ENCODE results near the gene MYH15.

MYH15 gene

DNA sequence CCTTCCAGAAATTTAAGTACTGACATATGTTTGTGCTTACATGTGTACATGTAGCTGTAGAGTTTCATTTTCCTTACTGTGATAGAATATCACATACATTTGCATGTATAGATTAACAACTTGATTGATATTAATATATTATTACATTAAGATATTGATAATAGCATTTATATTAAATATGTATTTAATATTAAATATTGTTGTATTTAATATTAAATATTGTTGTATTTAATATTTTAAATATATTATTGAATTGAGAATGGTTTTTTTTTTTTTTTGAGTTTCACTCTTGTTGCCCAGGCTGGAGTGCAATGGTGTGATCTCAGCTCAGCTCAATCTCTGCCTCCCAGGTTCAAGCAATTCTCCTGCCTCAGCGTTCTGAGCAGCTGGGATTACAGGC is 76.5 kb downstream of the MYH15 start:
- CTCF ChIA-PET = no interaction called here
- TF ChIP-seq ELF4 (IDR thresholded peaks at IDR 0.05) (no peak), SUZ12 (IDR thresholded peaks at IDR 0.05) (no peak), FOXK2 (IDR thresholded peaks at IDR 0.05) (no peak), ARNT (IDR thresholded peaks at IDR 0.05) (no peak), HDGF (IDR thresholded peaks at IDR 0.05; ENCODE audit: borderline replicate concordance) (no peak), ZNF384 (IDR thresholded peaks at IDR 0.05) (no peak), CTBP1 (IDR thresholded peaks at IDR 0.05; ENCODE audit: borderline replicate concordance) (no peak), LEF1 (IDR thresholded peaks at IDR 0.05; ENCODE audit: borderline replicate concordance) (no peak), NFRKB (IDR thresholded peaks at IDR 0.05) (no peak), BHLHE40 (IDR thresholded peaks at IDR 0.05; ENCODE audit: borderline replicate concordance) (no peak), FOXM1 (IDR thresholded peaks at IDR 0.05; ENCODE audit: borderline replicate concordance) (no peak), TARDBP (IDR thresholded peaks at IDR 0.05) (no peak), L3MBTL2 (conservative IDR thresholded peaks at IDR 0.05) (no peak), FOXA1 (IDR thresholded peaks at IDR 0.05) (no peak), SP1 (IDR thresholded peaks at IDR 0.05) (no peak)
- TF ChIP-seq, protein P1, sequence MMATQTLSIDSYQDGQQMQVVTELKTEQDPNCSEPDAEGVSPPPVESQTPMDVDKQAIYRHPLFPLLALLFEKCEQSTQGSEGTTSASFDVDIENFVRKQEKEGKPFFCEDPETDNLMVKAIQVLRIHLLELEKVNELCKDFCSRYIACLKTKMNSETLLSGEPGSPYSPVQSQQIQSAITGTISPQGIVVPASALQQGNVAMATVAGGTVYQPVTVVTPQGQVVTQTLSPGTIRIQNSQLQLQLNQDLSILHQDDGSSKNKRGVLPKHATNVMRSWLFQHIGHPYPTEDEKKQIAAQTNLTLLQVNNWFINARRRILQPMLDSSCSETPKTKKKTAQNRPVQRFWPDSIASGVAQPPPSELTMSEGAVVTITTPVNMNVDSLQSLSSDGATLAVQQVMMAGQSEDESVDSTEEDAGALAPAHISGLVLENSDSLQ (IDR thresholded peaks at IDR 0.05) = no peak
- DNase-seq (ENCODE audit: extremely low spot score) = no peak
- POLR2A ChIA-PET = no interaction called here

DNA sequence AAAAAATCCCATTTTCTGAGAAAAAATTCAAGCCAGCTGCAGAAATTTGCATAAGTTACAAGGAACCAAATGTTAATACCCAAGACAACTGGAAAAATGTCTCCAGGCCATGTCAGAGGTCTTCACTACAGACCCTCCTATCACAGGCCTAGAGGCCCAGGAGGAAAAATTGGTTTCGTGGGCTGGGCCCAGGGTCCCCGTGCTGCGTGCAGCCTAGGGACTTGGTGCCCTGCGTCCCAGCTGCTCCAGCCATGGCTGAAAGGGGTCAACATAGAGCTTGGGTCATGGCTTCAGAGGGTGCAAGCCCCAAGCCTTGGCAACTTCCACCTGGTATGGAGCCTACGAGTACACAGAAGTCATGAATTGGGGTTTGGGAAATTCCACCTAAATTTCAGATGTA is 78.0 kb downstream of the MYH15 start:
- ChIA-PET CTCF (no interaction called here), POLR2A (no interaction called here)
- no peak for TF ChIP-seq FOXK2 (IDR thresholded peaks at IDR 0.05)
- no peak for DNase-seq (ENCODE audit: extremely low spot score)

DNA sequence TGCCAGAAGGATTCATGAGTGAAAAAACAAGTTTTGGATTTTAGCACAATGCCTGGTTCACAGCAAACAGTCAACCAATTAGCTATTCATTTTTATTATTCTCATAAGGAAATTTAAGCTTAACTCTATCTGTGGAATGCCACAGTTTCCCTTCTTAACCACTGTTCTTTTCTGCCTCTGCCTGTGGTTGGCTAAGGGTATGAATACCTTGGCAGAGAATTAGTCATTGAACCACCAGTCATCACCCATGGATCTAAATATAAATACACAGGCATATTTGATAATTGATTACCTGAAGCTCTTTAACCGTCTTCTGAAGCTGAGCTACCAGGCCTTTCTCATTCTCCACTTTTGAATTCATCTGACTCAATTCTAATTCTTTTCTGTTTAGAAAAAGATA is 79.9 kb downstream of the MYH15 start:
- no peak for DNase-seq (ENCODE audit: extremely low spot score)
- ChIA-PET POLR2A (no interaction called here), CTCF (no interaction called here)

DNA sequence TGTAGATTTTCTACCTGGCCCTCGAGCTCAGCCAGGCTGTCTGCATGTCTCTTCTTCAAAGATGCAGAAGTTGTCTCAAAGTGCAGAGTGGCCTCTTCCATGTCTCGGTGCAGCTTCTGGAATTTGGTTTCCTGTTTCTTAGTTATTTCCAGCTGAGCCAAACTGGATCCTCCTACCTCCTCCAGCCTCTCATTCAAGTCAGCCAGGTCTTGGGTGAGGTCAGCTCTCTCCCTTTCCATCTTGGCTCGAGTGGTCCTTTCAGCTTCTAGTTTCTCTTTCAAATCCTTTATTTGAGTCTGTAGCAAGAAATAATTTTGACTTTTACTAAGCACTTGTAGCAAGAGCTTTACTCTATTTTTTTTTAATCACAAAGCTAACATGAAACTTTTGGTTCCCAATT is 81.8 kb downstream of the MYH15 start:
- ChIA-PET CTCF (no interaction called here), POLR2A (no interaction called here)
- TF ChIP-seq HDGF (IDR thresholded peaks at IDR 0.05; ENCODE audit: borderline replicate concordance) (no peak), FOXK2 (IDR thresholded peaks at IDR 0.05) (no peak), FOXA1 (IDR thresholded peaks at IDR 0.05) (no peak), NFRKB (IDR thresholded peaks at IDR 0.05) (no peak), CTBP1 (IDR thresholded peaks at IDR 0.05; ENCODE audit: borderline replicate concordance) (no peak), ELF4 (IDR thresholded peaks at IDR 0.05) (no peak), L3MBTL2 (conservative IDR thresholded peaks at IDR 0.05) (no peak), LEF1 (IDR thresholded peaks at IDR 0.05; ENCODE audit: borderline replicate concordance) (no peak), BHLHE40 (IDR thresholded peaks at IDR 0.05; ENCODE audit: borderline replicate concordance) (no peak), FOXM1 (IDR thresholded peaks at IDR 0.05; ENCODE audit: borderline replicate concordance) (no peak), TARDBP (IDR thresholded peaks at IDR 0.05) (no peak)
- TF ChIP-seq, protein P1 (IDR thresholded peaks at IDR 0.05) = no peak
- DNase-seq (ENCODE audit: extremely low spot score) = no peak

More for the DNA sequence above, 79.9 kb downstream of the MYH15 start:
- TF ChIP-seq FOXK2 (IDR thresholded peaks at IDR 0.05) (no peak), CTBP1 (IDR thresholded peaks at IDR 0.05; ENCODE audit: borderline replicate concordance) (no peak), ARNT (IDR thresholded peaks at IDR 0.05) (no peak), FOXA1 (IDR thresholded peaks at IDR 0.05) (no peak), LEF1 (IDR thresholded peaks at IDR 0.05; ENCODE audit: borderline replicate concordance) (no peak), SUZ12 (IDR thresholded peaks at IDR 0.05) (no peak), ZNF384 (IDR thresholded peaks at IDR 0.05) (no peak), L3MBTL2 (conservative IDR thresholded peaks at IDR 0.05) (no peak), TARDBP (IDR thresholded peaks at IDR 0.05) (no peak), NFRKB (IDR thresholded peaks at IDR 0.05) (no peak), BHLHE40 (IDR thresholded peaks at IDR 0.05; ENCODE audit: borderline replicate concordance) (no peak), HDGF (IDR thresholded peaks at IDR 0.05; ENCODE audit: borderline replicate concordance) (no peak), SP1 (IDR thresholded peaks at IDR 0.05) (no peak)
- TF ChIP-seq, protein P1 (IDR thresholded peaks at IDR 0.05) = no peak

DNA sequence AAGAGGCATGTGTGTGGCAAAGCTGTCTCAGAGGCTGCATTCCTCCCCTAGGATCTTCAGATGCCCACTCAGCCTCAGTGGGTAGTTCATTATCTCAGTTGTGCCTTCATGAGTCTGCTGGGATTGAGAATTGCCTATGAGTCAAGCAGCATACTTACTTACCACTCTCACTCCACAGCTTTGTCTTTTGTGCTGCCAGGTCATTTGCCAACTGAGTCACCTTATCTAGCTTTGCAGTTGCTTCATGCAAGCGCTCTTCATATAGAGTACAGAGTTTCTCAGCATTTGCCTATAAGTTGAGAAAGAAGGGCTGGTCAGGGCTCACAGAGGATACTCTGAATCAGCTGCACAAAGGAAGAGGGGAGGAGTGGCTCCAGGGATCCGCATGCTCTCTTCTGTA is 89.5 kb downstream of the MYH15 start:
- no peak for TF ChIP-seq CTBP1 (IDR thresholded peaks at IDR 0.05; ENCODE audit: borderline replicate concordance)
- TF ChIP-seq ELF4 (IDR thresholded peaks at IDR 0.05) = no peak
- no peak for TF ChIP-seq HDGF (IDR thresholded peaks at IDR 0.05; ENCODE audit: borderline replicate concordance)
- TF ChIP-seq FOXK2 (IDR thresholded peaks at IDR 0.05) = no peak
- no peak for TF ChIP-seq LEF1 (IDR thresholded peaks at IDR 0.05; ENCODE audit: borderline replicate concordance)
- ChIA-PET CTCF (interaction anchor here (0.5 kb wide), 1 partner anchor 12 kb away, joined by 3 read pairs; no protein-coding TSS in a partner anchor), POLR2A (no interaction called here)
- DNase-seq (ENCODE audit: extremely low spot score) = no peak

DNA sequence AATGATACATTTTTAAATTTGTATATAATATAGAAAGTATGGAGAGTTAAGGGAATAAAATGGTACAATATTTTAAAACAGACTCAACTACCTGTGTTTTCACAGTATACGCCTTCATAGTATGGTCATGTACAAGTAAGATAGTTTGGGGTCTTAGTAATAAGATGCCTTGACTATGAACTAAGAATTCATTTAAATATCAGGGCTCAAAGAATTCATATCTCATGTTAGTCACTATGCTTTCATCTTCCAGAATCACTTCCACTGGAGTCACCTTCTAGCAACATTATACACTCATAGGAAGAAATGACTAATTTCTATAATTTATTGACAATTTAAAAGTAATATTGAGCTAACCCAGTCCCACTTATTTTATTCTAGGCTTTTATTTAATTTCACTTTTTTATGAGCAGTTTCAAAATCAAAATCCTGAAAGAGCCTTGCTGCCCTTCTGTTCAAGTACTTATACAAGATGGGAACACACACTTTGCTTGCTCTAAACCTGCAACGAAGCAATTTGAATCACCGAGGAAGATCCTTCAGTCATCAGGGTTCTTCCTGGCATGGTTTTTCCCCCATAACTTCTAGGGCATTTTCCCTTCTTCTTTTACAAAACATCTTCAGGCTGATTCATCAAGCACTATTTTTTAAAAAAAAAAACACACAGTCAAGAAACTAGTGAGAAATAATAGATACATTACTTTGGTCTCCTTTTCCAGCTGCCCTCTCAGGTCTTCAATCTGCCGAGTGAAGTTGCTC is 94.1 kb downstream of the MYH15 start:
- ChIA-PET CTCF (no interaction called here), POLR2A (no interaction called here)
- no peak for DNase-seq (ENCODE audit: extremely low spot score)
- TF ChIP-seq FOXA1 (IDR thresholded peaks at IDR 0.05) (no peak), SP1 (IDR thresholded peaks at IDR 0.05) (no peak), CTBP1 (IDR thresholded peaks at IDR 0.05; ENCODE audit: borderline replicate concordance) (no peak), ZNF384 (IDR thresholded peaks at IDR 0.05) (no peak), SUZ12 (IDR thresholded peaks at IDR 0.05) (no peak), ARNT (IDR thresholded peaks at IDR 0.05) (no peak), NFRKB (IDR thresholded peaks at IDR 0.05) (no peak), TARDBP (IDR thresholded peaks at IDR 0.05) (no peak), FOXM1 (IDR thresholded peaks at IDR 0.05; ENCODE audit: borderline replicate concordance) (no peak), HDGF (IDR thresholded peaks at IDR 0.05; ENCODE audit: borderline replicate concordance) (no peak), ELF4 (IDR thresholded peaks at IDR 0.05) (no peak), BHLHE40 (IDR thresholded peaks at IDR 0.05; ENCODE audit: borderline replicate concordance) (no peak), L3MBTL2 (conservative IDR thresholded peaks at IDR 0.05) (no peak), FOXK2 (IDR thresholded peaks at IDR 0.05) (no peak), LEF1 (IDR thresholded peaks at IDR 0.05; ENCODE audit: borderline replicate concordance) (no peak)
- TF ChIP-seq, protein P1 (IDR thresholded peaks at IDR 0.05) = no peak
